Glomerular visceral epithelial cell (primary cell): ENCODE measurements around the gene PPM1B.
A peak's percentile ranks its signal among the peaks of the same experiment; 100 is the strongest.
"Not testable (repeated sequence)": the region's sequence is repeated elsewhere in the genome, so short reads cannot be mapped to it uniquely, and the experiment has no call there.

Source experiments
- DNase-seq: peaks from one replicate; pipeline ENCODE4 v3.0.0-alpha.2; 2016; ENCODE audit errors: extremely low spot score

The PPM1B gene

DNA sequence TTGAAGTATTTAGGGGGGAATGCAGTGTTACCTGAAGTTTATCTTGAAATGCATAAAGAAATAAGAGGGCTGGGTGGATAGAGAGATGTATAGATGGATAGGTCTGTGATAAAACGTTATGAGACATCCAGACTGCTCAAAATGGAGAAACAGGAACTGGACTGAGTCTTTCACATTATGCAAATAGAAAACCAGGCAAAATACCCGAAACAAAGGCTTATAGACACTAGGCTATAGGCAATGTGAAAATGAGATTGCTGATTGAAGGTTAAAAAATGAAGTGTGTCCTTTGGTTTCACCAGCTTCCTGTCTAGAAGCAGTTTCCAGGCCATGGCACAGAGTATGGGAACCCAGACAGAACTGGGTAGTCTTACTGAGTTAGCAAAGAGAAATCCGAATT, 81.7 kb downstream of the PPM1B start:
- DNase-seq = no peak

- DNase-seq = no peak
Measured at GRCh38 chr2:44254023-44254422, 85.3 kb downstream of the PPM1B start.

- DNase-seq = not testable (repeated sequence)
Measured at GRCh38 chr2:44255704-44256103, 87.0 kb downstream of the PPM1B start.

DNA sequence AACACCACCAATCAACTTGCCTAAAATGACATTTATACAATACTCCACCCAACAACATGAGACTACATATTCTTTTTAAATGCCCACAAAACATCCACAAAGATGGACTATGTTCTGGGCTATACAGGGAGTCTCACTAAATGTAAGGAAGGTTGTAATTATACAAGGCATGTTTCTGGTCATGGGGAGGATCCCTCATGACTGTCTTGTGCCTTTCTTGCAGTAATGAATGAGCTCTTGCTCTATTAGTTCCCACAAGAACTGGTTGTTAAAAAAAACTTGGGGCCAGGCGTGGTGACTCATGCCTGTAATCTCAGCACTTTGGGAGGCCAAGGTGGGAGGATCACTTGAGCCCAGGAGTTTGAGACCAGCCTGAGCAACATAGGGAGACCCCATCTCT, 89.1 kb downstream of the PPM1B start:
- not testable (repeated sequence) for DNase-seq

- DNase-seq = peak; percentile 53
Measured at GRCh38 chr2:44267269-44267795, 98.7 kb downstream of the PPM1B start.

DNA sequence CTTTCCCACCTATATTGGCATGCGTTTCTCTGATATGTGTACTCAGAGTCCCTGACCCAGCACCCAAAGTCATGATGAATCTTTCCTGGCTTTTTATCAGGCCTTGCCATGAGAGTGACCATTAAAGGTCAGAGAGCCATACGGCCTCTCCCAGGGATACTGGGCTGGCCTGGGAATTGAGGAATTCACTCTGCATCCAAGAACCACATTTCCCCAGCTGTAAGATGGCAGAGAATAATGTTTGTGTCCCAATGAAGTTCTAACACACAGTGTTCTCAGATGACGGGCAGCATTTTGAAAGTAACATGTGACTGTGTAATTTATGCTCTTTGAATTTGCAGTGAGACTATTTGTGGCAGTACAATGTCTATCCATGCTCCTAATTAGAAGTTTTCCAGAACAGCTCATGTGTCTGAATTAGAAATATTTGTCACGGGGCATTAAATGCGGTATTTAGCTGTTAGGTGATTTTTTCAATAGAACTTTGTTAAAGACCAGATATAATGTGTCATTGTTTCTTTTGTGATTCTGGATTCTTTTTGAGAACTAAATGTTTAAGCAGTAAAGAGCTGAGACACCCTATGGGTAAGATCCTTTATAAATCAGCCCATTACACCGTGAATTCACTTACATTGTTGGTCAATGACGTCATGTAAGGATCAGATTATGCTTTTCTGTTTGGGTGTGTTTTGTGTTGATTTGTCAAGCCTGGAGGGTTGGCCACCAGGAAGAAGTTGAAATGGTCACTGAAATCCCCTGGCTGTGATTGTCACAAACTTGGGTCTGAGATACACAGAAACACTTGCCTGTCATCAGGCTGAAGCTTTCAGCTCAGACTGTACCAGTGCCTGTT, 99.3 kb downstream of the PPM1B start:
- DNase-seq = peak; percentile 62

GRCh38 chr2:44269831-44270230, 101.2 kb downstream of the PPM1B start:
- DNase-seq = no peak

DNA sequence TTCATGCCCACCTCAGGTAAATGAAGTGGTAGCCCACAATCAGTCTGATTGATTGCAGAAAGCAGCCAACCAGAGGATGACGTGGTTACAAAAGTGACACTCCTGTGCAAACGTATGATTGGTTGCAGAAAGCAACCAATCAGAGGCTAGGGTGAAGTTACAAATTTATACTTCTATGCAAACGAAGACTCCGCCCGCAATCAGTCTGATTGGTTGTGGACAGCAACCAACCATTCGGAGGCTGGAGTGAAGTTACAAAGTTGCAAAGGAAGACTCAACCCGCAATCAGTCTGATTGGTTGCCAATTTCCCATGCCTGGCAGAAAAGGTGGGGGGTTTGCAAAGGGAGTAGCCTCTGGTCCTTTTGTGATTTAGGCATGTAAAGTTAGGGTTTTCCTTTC, 102.6 kb downstream of the PPM1B start:
- no peak for DNase-seq

- peak; percentile 25 for DNase-seq
Measured at GRCh38 chr2:44273076-44273475, 104.4 kb downstream of the PPM1B start.

- peak; percentile 44 for DNase-seq
Measured at GRCh38 chr2:44273596-44273995, 104.9 kb downstream of the PPM1B start.

- peak; percentile 62 for DNase-seq
Measured at GRCh38 chr2:44275927-44276303, 107.2 kb downstream of the PPM1B start.

- no peak for DNase-seq
Measured at GRCh38 chr2:44277541-44277940, 108.9 kb downstream of the PPM1B start.

DNA sequence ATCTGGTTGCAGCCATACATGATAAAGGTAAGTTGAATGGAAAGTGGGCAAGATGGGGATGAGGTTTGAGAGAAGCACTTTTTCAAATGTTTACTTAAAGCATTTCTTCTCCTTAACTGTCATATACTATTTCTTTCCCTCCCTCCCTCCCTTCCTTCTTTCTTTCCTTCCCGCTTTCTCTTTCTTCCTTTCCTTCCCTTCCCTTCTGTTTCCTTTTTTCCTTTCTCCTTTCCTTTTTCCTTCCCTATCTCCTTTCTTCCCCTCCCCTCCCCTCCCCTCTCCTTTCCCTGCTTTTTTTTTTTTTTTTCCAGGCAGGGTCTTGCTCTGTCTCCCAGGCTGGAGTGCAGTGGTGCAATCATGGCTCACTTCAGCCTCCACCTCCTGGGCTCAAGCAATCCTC, 112.2 kb downstream of the PPM1B start:
- no peak for DNase-seq
